HFF-Myc (cell line): ENCODE results near the gene POLE.

Experiments used
- DNase-seq: peaks from one replicate; pipeline ENCODE4 v3.0.0-alpha.2; 2011; ENCODE audit warnings: low read depth; ENCODE audit errors: extremely low read depth
- H3K4me3 ChIP-seq: replicated peaks from 2 replicates; pipeline ENCODE4 v1.5.1; 2011; ENCODE audit warnings: low read depth, mild to moderate bottlenecking, control low read depth, low read length
- CTCF ChIP-seq: IDR thresholded peaks from 2 replicates; pipeline ENCODE4 v1.5.1; 2012; ENCODE audit warnings: mild to moderate bottlenecking, low read depth, low read length, control low read depth; ENCODE audit errors: missing control alignments

The POLE gene

GRCh38 chr12:132623072-132623869 is 63.9 kb downstream of the POLE start:
- DNase-seq = no peak
- no peak overlapping the region for H3K4me3 ChIP-seq
- no peak for TF ChIP-seq CTCF

- DNase-seq = no peak
- TF ChIP-seq CTCF = no peak
- H3K4me3 ChIP-seq = no peak overlapping the region
These were observed 64.6 kb downstream of the POLE start for GRCh38 chr12:132622437-132623071.

GRCh38 chr12:132621657-132622435 is 65.3 kb downstream of the POLE start:
- DNase-seq = no peak
- no peak for TF ChIP-seq CTCF
- no peak overlapping the region for H3K4me3 ChIP-seq

- no peak for DNase-seq
- no peak for TF ChIP-seq CTCF
- no peak overlapping the region for H3K4me3 ChIP-seq
These were observed 66.1 kb downstream of the POLE start for GRCh38 chr12:132620899-132621656.

- no peak overlapping the region for H3K4me3 ChIP-seq
- DNase-seq = no peak
- no peak for TF ChIP-seq CTCF
These were observed 66.8 kb downstream of the POLE start for GRCh38 chr12:132620113-132620898.
